Gastroesophageal sphincter (tissue), 3 donors: ENCODE results near the gene DRGX.

Source experiments
- EP300 ChIP-seq: sonication (generic); formaldehyde crosslinking; IDR thresholded peaks from one replicate; pipeline ENCODE4 v1.6.1; 2017; ENCODE audit warnings: antibody characterized with exemption, mild to moderate bottlenecking
- POLR2A ChIP-seq, 2 donors: fragments of 450-650 bp; IDR thresholded peaks; one replicate each; pipeline ENCODE4 v1.6.1; 2017; ENCODE audit warnings: antibody characterized with exemption in 2 of 2, mild to moderate bottlenecking in 2 of 2, moderate library complexity in 1 of 2
- POLR2AphosphoS5 ChIP-seq: sonication (generic); formaldehyde crosslinking; IDR thresholded peaks from one replicate; pipeline ENCODE4 v1.6.1; 2017; ENCODE audit warnings: antibody characterized with exemption
- TF ChIP-seq, protein P1 (sequence below), 4 experiments: fragments of 200-600 bp in 2 of 4; fragments of 450-650 bp in 2 of 4; sonication (generic) in 1 of 4; IDR thresholded peaks; one replicate each; pipeline ENCODE4 v1.5.1; 2017 to 2019; ENCODE audit warnings: antibody characterized with exemption in 4 of 4, mild to moderate bottlenecking in 2 of 4, moderate library complexity in 2 of 4

DNA sequence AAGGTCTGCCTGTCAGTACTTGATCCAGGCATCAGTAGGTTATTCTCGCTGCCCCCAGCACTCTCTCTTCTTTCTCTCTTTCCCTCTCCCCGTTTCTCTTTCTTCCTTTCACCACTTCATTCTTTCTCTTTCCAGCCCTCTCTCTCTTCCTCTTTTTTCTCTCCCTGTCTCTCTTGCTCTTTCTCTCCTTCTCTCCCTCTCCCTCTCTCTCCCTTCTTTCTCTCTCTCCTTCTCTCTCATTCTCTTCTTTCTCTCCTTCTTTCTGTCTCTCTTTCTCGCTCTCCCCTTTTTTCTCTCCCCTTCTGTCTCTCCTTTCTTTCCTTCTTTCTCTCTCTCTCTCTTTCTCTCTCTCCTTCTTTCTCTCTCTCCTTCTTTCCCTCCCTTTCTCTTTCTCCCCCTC is 7.5 kb upstream of the DRGX start:
- TF ChIP-seq POLR2A (IDR thresholded peaks at IDR 0.05) (no peak), EP300 (no peak), POLR2AphosphoS5 (no peak)
- TF ChIP-seq, protein P1, sequence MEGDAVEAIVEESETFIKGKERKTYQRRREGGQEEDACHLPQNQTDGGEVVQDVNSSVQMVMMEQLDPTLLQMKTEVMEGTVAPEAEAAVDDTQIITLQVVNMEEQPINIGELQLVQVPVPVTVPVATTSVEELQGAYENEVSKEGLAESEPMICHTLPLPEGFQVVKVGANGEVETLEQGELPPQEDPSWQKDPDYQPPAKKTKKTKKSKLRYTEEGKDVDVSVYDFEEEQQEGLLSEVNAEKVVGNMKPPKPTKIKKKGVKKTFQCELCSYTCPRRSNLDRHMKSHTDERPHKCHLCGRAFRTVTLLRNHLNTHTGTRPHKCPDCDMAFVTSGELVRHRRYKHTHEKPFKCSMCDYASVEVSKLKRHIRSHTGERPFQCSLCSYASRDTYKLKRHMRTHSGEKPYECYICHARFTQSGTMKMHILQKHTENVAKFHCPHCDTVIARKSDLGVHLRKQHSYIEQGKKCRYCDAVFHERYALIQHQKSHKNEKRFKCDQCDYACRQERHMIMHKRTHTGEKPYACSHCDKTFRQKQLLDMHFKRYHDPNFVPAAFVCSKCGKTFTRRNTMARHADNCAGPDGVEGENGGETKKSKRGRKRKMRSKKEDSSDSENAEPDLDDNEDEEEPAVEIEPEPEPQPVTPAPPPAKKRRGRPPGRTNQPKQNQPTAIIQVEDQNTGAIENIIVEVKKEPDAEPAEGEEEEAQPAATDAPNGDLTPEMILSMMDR (IDR thresholded peaks at IDR 0.05), result no peak
